ENCODE data around the gene AKAP12.
A peak's percentile ranks its signal among the peaks of the same experiment; 100 is the strongest.

The AKAP12 gene

GRCh38 chr6:151387175-151387970 is 147.6 kb downstream of the AKAP12 start:
- no peak for DNase-seq

- no peak for DNase-seq
Observed at GRCh38 chr6:151388236-151388635, 148.5 kb downstream of the AKAP12 start.

- no peak for DNase-seq
Observed at GRCh38 chr6:151388997-151389617, 149.3 kb downstream of the AKAP12 start.

- peak; percentile 79 for DNase-seq
Observed at GRCh38 chr6:151389618-151390275, 150.0 kb downstream of the AKAP12 start.

GRCh38 chr6:151390276-151390850 is 150.6 kb downstream of the AKAP12 start:
- peak; percentile 99 for DNase-seq

- DNase-seq = peak; percentile 89
Observed at GRCh38 chr6:151390851-151391470, 151.2 kb downstream of the AKAP12 start.

GRCh38 chr6:151391471-151392413 is 152.0 kb downstream of the AKAP12 start, which contains the start of gene ZBTB2:
TSS of gene ZBTB2 (minus strand) at chr6:151391559. CDS start at chr6:151373637, 17,922 bp downstream.
- DNase-seq = peak; percentile 83

GRCh38 chr6:151392427-151392826 is 152.7 kb downstream of the AKAP12 start:
- no peak for DNase-seq

- DNase-seq = no peak
Observed at GRCh38 chr6:151393410-151393809, 153.6 kb downstream of the AKAP12 start.

- no peak for DNase-seq
Observed at GRCh38 chr6:151399679-151400078, 159.9 kb downstream of the AKAP12 start.

- DNase-seq = no peak
Observed at GRCh38 chr6:151400473-151400872, 160.7 kb downstream of the AKAP12 start.

GRCh38 chr6:151402228-151402627 is 162.5 kb downstream of the AKAP12 start:
- no peak for DNase-seq

- no peak for DNase-seq
Observed at GRCh38 chr6:151403919-151404308, 164.1 kb downstream of the AKAP12 start.

Measured in left hindlimb (tissue), 1 donor.